ENCODE results near the gene PDK1. TPM values are rescaled to one million over a fixed set of nuclear protein-coding genes. Genes with fewer than 3 reads are reported as not detected.

PDK1 gene
- total and polyA plus RNA-seq, 4 donors: 2.9 to 20.9 (median 8.6) TPM

DNA sequence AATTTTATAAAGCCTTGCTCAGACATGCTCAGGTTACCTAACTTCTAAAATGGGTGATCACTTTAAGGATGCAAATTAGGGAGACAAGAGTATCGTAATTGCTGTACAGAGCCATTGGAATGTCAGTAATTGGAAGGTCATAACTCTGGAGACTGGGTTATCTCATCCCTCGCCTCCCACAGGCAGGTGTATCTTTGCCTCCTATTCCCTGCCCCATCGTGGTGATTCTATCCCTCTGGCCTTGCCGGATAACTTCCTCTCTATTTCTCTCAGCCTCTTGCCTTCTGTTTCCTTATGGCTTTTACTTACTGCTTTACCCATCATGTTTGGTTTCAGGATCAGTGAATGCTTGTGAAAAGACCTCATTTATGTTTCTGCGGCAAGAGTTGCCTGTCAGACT is 2.5 kb downstream of the PDK1 start:
- Histone ChIP-seq H3K9ac (ENCODE audit: insufficient read depth in 1 of 2, low read length in 2 of 2) (no peak overlapping the region), H3K27ac (ENCODE audit: low read depth in 1 of 2, low read length in 1 of 2) (no peak overlapping the region), H3K4me1 (ENCODE audit: control insufficient read depth in 5 of 5, insufficient read depth in 5 of 5, low read length in 5 of 5) (peaks cover 0 to 24% (median 9%) of the 10 kb centered on the region in 5 donors), H3K9me3 (ENCODE audit: control insufficient read depth in 4 of 4, insufficient read depth in 3 of 4, low read length in 3 of 4) (no peaks in the 10 kb centered on the region), H3K27me3 (ENCODE audit: control insufficient read depth in 3 of 3, insufficient read depth in 3 of 3, low read length in 2 of 3) (no peaks in the 10 kb centered on the region), H3K4me3 (no peak overlapping the region), H3K36me3 (ENCODE audit: control insufficient read depth in 4 of 4, insufficient read depth in 4 of 4, low read length in 4 of 4) (peaks cover 0 to 3% (median 0%) of the 10 kb centered on the region in 4 donors)
- no peak for ATAC-seq (ENCODE audit: insufficient read depth, low FRiP score)
- WGBS, 2 donors: 91 to 92% methylated on average over 5 of the region's 5 CpGs
- DNase-seq: no peak
- TF ChIP-seq CTCF (IDR thresholded peaks at IDR 0.05; ENCODE audit: control extremely low read depth, extremely low read depth): no peak

DNA sequence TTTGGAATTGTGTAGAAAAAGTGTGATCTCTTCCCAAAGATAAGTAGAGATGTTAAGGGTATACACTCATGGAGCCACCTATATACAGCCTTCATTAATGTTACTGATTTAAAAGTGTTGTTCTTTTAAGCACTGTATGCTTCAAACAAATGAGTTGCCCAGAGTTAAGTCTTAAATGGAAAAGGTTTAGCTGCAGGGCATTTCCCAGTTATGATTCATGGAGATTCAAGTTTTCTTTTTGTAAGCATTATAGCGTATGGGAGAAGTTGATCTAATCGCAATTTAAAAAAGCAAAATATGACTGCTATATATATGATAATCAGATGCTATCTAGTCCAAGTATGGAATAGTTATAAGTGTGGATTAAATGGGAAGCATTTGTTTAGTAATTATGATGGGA is 4.8 kb downstream of the PDK1 start:
- H3K4me1 ChIP-seq (ENCODE audit: control insufficient read depth in 5 of 5, insufficient read depth in 5 of 5, low read length in 5 of 5): peaks cover 0 to 16% (median 9%) of the 10 kb centered on the region in 5 donors
- peaks cover 0 to 6% (median 4%) of the 10 kb centered on the region in 4 donors for H3K36me3 ChIP-seq (ENCODE audit: control insufficient read depth in 4 of 4, insufficient read depth in 4 of 4, low read length in 4 of 4)
- H3K4me3 ChIP-seq: no peak overlapping the region
- no peak overlapping the region for H3K9ac ChIP-seq (ENCODE audit: insufficient read depth in 1 of 2, low read length in 2 of 2)
- 97 to 98% methylated on average over 2 of the region's 2 CpGs for WGBS, 2 donors
- ATAC-seq (ENCODE audit: insufficient read depth, low FRiP score) (no peak), DNase-seq (no peak)
- H3K27me3 ChIP-seq (ENCODE audit: control insufficient read depth in 3 of 3, insufficient read depth in 3 of 3, low read length in 2 of 3): no peaks in the 10 kb centered on the region
- H3K27ac ChIP-seq (ENCODE audit: low read depth in 1 of 2, low read length in 1 of 2): no peak overlapping the region
- no peaks in the 10 kb centered on the region for H3K9me3 ChIP-seq (ENCODE audit: control insufficient read depth in 4 of 4, insufficient read depth in 3 of 4, low read length in 3 of 4)
- TF ChIP-seq CTCF (IDR thresholded peaks at IDR 0.05; ENCODE audit: control extremely low read depth, extremely low read depth): no peak

DNA sequence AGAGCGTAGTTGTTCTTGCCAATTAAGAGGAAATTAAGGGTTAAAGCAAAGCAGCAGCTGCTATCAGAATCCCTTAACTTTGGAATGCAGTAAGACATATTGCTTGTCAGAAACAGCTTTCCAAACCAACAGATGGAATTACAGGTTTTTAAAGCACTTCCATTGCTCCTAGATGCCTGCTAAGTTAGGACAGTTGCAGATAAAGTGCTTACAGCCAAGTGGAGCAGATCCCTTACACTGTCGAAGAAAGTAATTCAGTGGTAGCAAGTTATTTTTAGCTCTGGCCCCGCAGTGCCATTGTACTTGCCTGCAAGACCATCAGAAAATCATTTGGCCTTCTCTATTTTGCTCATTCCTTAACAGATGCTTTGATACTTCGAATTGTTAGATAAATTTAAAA is 5.4 kb downstream of the PDK1 start:
- 81 to 83% methylated on average over 4 of the region's 4 CpGs for WGBS, 2 donors

More for the DNA sequence above, 5.4 kb downstream of the PDK1 start:
- ATAC-seq (ENCODE audit: insufficient read depth, low FRiP score) (no peak), DNase-seq (peak in 2 of 3 donors; percentile 22 to 46)
- TF ChIP-seq CTCF (IDR thresholded peaks at IDR 0.05; ENCODE audit: control extremely low read depth, extremely low read depth): no peak
- peaks cover 0 to 6% (median 4%) of the 10 kb centered on the region in 4 donors for H3K36me3 ChIP-seq (ENCODE audit: control insufficient read depth in 4 of 4, insufficient read depth in 4 of 4, low read length in 4 of 4)
- peaks cover 0 to 16% (median 9%) of the 10 kb centered on the region in 5 donors for H3K4me1 ChIP-seq (ENCODE audit: control insufficient read depth in 5 of 5, insufficient read depth in 5 of 5, low read length in 5 of 5)
- H3K9ac ChIP-seq (ENCODE audit: insufficient read depth in 1 of 2, low read length in 2 of 2): no peak overlapping the region
- no peaks in the 10 kb centered on the region for H3K9me3 ChIP-seq (ENCODE audit: control insufficient read depth in 4 of 4, insufficient read depth in 3 of 4, low read length in 3 of 4)
- H3K27me3 ChIP-seq (ENCODE audit: control insufficient read depth in 3 of 3, insufficient read depth in 3 of 3, low read length in 2 of 3): no peaks in the 10 kb centered on the region
- H3K4me3 ChIP-seq: no peak overlapping the region
- no peak overlapping the region for H3K27ac ChIP-seq (ENCODE audit: low read depth in 1 of 2, low read length in 1 of 2)
